GM23338 (cell line): Measurements from ENCODE around the gene EPHA10. TPM values are rescaled to one million over a fixed set of nuclear protein-coding genes. Genes with fewer than 3 reads are reported as not detected.

ENCODE experiments used
- ATAC-seq: fragments of 200-7000 bp; cut with Tn5 transposase; 3 replicates; pipeline ENCODE4 v1.9.1; 2020
- DNase-seq: peaks from one replicate; pipeline ENCODE4 v3.0.0-alpha.2; 2015; ENCODE audit warnings: low spot score
- H2AFZ ChIP-seq: fragments of 200-600 bp; sonication (generic); 2 replicates; pipeline ENCODE4 v1.8.0; 2016; ENCODE audit warnings: antibody characterized with exemption, mild to moderate bottlenecking, moderate library complexity
- H3F3A ChIP-seq: fragments of 200-600 bp; sonication (generic); replicated peaks from 2 replicates; pipeline ENCODE4 v1.8.0; 2017; ENCODE audit warnings: antibody characterized with exemption, mixed run types, low read depth
- H3K27ac ChIP-seq: fragments of 200-600 bp; sonication (generic); 2 replicates; pipeline ENCODE4 v1.6.1; 2016; ENCODE audit warnings: low read depth
- H3K27me3 ChIP-seq: fragments of 200-600 bp; sonication (generic); 2 replicates; pipeline ENCODE4 v1.8.0; 2016; ENCODE audit warnings: mild to moderate bottlenecking, mixed run types, moderate library complexity; ENCODE audit not compliant: insufficient read depth
- H3K36me3 ChIP-seq: fragments of 200-600 bp; sonication (generic); 2 replicates; pipeline ENCODE4 v1.8.0; 2016; ENCODE audit warnings: mild to moderate bottlenecking; ENCODE audit not compliant: insufficient read depth
- H3K4me1 ChIP-seq: fragments of 200-600 bp; sonication (generic); 2 replicates; pipeline ENCODE4 v1.8.0; 2016; ENCODE audit warnings: mild to moderate bottlenecking, moderate library complexity; ENCODE audit not compliant: insufficient read depth
- H3K4me2 ChIP-seq: fragments of 200-600 bp; sonication (generic); 2 replicates; pipeline ENCODE4 v1.7.1; 2017; ENCODE audit warnings: mixed run types
- H3K4me3 ChIP-seq: fragments of 200-600 bp; sonication (generic); 2 replicates; pipeline ENCODE4 v1.6.1; 2016; ENCODE audit warnings: mixed run types
- H3K79me2 ChIP-seq: fragments of 200-600 bp; sonication (generic); replicated peaks from 2 replicates; pipeline ENCODE4 v1.8.0; 2017; ENCODE audit warnings: mild to moderate bottlenecking; ENCODE audit not compliant: insufficient read depth
- H3K9me2 ChIP-seq: fragments of 200-600 bp; sonication (generic); 2 replicates; pipeline ENCODE4 v1.8.0; 2017; ENCODE audit not compliant: insufficient read depth
- H4K20me1 ChIP-seq: fragments of 200-600 bp; sonication (generic); replicated peaks from 2 replicates; pipeline ENCODE4 v1.8.0; 2017; ENCODE audit warnings: mild to moderate bottlenecking; ENCODE audit not compliant: insufficient read depth
- H3K27ac Mint-ChIP-seq: 2 replicates; pipeline ENCODE4 v1.8.0; 2020; ENCODE audit warnings: inconsistent platforms, mild to moderate bottlenecking, moderate library complexity, mixed read lengths
- H3K27me3 Mint-ChIP-seq: 3 replicates; pipeline ENCODE4 v1.8.0; 2022; ENCODE audit warnings: low read depth, mild to moderate bottlenecking, moderate library complexity, mixed read lengths, inconsistent platforms; ENCODE audit not compliant: insufficient read depth, poor library complexity
- H3K36me3 Mint-ChIP-seq: 3 replicates; pipeline ENCODE4 v1.8.0; 2021; ENCODE audit warnings: low read depth, mild to moderate bottlenecking, inconsistent platforms, moderate library complexity, mixed read lengths
- H3K4me1 Mint-ChIP-seq: 3 replicates; pipeline ENCODE4 v1.8.0; 2020; ENCODE audit warnings: mild to moderate bottlenecking, inconsistent platforms, mixed read lengths
- H3K4me3 Mint-ChIP-seq: 3 replicates; pipeline ENCODE4 v1.8.0; 2021; ENCODE audit warnings: moderate library complexity, mild to moderate bottlenecking, inconsistent platforms, mixed read lengths
- H3K9me3 Mint-ChIP-seq: 3 replicates; pipeline ENCODE4 v1.8.0; 2020; ENCODE audit warnings: moderate library complexity, mild to moderate bottlenecking, inconsistent platforms, mixed read lengths
- CREB1 ChIP-seq: fragments of 250-450 bp; sonication (Bioruptor Pico); IDR thresholded peaks from 2 replicates; pipeline ENCODE4 v1.5.0; 2020; ENCODE audit warnings: low read depth, mild to moderate bottlenecking, moderate library complexity
- EZH2 ChIP-seq: fragments of 200-600 bp; sonication (generic); IDR thresholded peaks from one replicate; pipeline ENCODE4 v1.8.0; 2017; ENCODE audit warnings: antibody characterized with exemption, mild to moderate bottlenecking, low read depth; ENCODE audit not compliant: unreplicated experiment
- EZH2phosphoT487 ChIP-seq: fragments of 200-600 bp; sonication (generic); IDR thresholded peaks from one replicate; pipeline ENCODE4 v1.8.1; 2018; ENCODE audit warnings: antibody characterized with exemption; ENCODE audit not compliant: unreplicated experiment
- JUNB ChIP-seq: IDR thresholded peaks from one replicate; pipeline ENCODE4 v1.6.1; 2016; ENCODE audit warnings: antibody characterized with exemption; ENCODE audit not compliant: unreplicated experiment
- NANOG ChIP-seq: IDR thresholded peaks from 2 replicates; pipeline ENCODE4 v1.6.1; 2016; ENCODE audit warnings: antibody characterized with exemption, borderline replicate concordance
- POLR2AphosphoS5 ChIP-seq: IDR thresholded peaks from 2 replicates; pipeline ENCODE4 v1.6.1; 2016; ENCODE audit warnings: antibody characterized with exemption, low read depth
- STAT1 ChIP-seq: IDR thresholded peaks from one replicate; pipeline ENCODE4 v1.6.1; 2016; ENCODE audit warnings: antibody characterized with exemption; ENCODE audit not compliant: unreplicated experiment
- ZNF114 ChIP-seq: fragments of 250-450 bp; sonication (Bioruptor Pico); IDR thresholded peaks from 2 replicates; pipeline ENCODE4 v1.5.0; 2020; ENCODE audit warnings: mild to moderate bottlenecking, moderate library complexity
- ZNF331 ChIP-seq: fragments of 250-450 bp; sonication (Bioruptor Pico); IDR thresholded peaks from 2 replicates; pipeline ENCODE4 v1.5.0; 2020; ENCODE audit warnings: low read depth, mild to moderate bottlenecking, moderate library complexity
- polyA plus RNA-seq: library from polyadenylated mRNA; unstranded; fragments of >200 nt; fragmentation: Nextera tagmentation; extraction: Ambion mirVana; gene quantifications from 2 replicates; pipeline ENCODE4 v1.2.1, GENCODE V29; 2016
- total RNA-seq: library from RNA; depleted of rRNA; stranded (reverse); fragments of >200 nt; shearing (Covaris generic); gene quantifications from 2 replicates; pipeline ENCODE4 v1.2.3, GENCODE V29; 2014
- TF ChIP-seq, protein P1 (sequence below): IDR thresholded peaks from one replicate; pipeline ENCODE4 v1.6.1; 2018; ENCODE audit warnings: antibody characterized with exemption; ENCODE audit not compliant: unreplicated experiment
- TF ChIP-seq, protein P2 (sequence below): fragments of 250-450 bp; sonication (Bioruptor Pico); IDR thresholded peaks from 2 replicates; pipeline ENCODE4 v1.5.0; 2020; ENCODE audit warnings: mild to moderate bottlenecking, moderate library complexity
- TF ChIP-seq, protein P3 (sequence below), 2 experiments: fragments of 200-600 bp in 1 of 2; sonication (generic) in 1 of 2; conservative IDR thresholded peaks; 2 replicates each; pipeline versions ENCODE4 v1.5.1 to v1.6.1; 2016 to 2017; ENCODE audit warnings: antibody characterized with exemption in 2 of 2, low read depth in 2 of 2, mild to moderate bottlenecking in 2 of 2, moderate library complexity in 1 of 2
- TF ChIP-seq, protein P4 (sequence below): IDR thresholded peaks from 2 replicates; pipeline ENCODE4 v1.6.1; 2016; ENCODE audit warnings: antibody characterized with exemption

Gene EPHA10
- total and polyA plus RNA-seq, 2 experiments from 2014 or later: 0.76 to 2.4 TPM

DNA sequence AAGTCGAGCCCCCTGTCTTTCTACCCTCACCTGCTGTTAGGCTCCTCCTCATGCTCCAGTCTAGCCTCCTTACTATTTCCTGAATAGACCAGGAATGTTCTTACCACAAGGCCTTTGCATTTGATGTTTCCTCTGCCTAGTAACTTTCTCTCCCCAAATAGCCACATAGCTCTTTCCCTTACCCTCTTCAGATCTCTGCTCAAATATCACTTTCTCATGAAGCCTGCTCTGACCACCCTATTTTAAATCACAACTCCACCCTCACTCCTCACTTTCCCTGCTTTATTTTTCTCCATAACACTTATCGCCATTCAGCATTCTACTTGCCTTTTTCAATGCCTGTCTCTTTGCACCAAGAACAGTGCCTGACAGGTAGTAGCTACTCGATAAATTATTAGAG lies 79.2 kb downstream of the EPHA10 start:
- peaks cover 66% of the 10 kb centered on the region for H3K36me3 Mint-ChIP-seq
- H2AFZ ChIP-seq: no peak overlapping the region
- peaks cover 8% of the 10 kb centered on the region; the same call in 1 of the 2 replicates for H3K4me1 ChIP-seq
- no peak overlapping the region for H3K27ac Mint-ChIP-seq
- H3K36me3 ChIP-seq: peaks cover 37% of the 10 kb centered on the region
- H3K4me3 ChIP-seq: no peak overlapping the region
- no peak overlapping the region for H3K27ac ChIP-seq
- ATAC-seq (no peak), DNase-seq (no peak)
- H3K4me3 Mint-ChIP-seq: no peak overlapping the region
- no peaks in the 10 kb centered on the region; the same call in 2 of the 3 replicates for H3K9me3 Mint-ChIP-seq
- H3F3A ChIP-seq: peaks cover 10% of the 10 kb centered on the region
- H3K27me3 ChIP-seq: no peaks in the 10 kb centered on the region
- no peak overlapping the region for H3K4me2 ChIP-seq
- peaks cover 11% of the 10 kb centered on the region for H3K4me1 Mint-ChIP-seq
- no peaks in the 10 kb centered on the region for H3K9me2 ChIP-seq
- no peak for TF ChIP-seq ZNF114 (CRISPR knock-in tag)
- TF ChIP-seq EZH2: no peak
- TF ChIP-seq, protein P1, sequence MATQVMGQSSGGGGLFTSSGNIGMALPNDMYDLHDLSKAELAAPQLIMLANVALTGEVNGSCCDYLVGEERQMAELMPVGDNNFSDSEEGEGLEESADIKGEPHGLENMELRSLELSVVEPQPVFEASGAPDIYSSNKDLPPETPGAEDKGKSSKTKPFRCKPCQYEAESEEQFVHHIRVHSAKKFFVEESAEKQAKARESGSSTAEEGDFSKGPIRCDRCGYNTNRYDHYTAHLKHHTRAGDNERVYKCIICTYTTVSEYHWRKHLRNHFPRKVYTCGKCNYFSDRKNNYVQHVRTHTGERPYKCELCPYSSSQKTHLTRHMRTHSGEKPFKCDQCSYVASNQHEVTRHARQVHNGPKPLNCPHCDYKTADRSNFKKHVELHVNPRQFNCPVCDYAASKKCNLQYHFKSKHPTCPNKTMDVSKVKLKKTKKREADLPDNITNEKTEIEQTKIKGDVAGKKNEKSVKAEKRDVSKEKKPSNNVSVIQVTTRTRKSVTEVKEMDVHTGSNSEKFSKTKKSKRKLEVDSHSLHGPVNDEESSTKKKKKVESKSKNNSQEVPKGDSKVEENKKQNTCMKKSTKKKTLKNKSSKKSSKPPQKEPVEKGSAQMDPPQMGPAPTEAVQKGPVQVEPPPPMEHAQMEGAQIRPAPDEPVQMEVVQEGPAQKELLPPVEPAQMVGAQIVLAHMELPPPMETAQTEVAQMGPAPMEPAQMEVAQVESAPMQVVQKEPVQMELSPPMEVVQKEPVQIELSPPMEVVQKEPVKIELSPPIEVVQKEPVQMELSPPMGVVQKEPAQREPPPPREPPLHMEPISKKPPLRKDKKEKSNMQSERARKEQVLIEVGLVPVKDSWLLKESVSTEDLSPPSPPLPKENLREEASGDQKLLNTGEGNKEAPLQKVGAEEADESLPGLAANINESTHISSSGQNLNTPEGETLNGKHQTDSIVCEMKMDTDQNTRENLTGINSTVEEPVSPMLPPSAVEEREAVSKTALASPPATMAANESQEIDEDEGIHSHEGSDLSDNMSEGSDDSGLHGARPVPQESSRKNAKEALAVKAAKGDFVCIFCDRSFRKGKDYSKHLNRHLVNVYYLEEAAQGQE: no peak
- no peak for TF ChIP-seq POLR2AphosphoS5
- no peak for TF ChIP-seq NANOG
- TF ChIP-seq CREB1 (CRISPR knock-in tag): no peak
- TF ChIP-seq STAT1: no peak
- no peak for TF ChIP-seq JUNB
- TF ChIP-seq, protein P2, sequence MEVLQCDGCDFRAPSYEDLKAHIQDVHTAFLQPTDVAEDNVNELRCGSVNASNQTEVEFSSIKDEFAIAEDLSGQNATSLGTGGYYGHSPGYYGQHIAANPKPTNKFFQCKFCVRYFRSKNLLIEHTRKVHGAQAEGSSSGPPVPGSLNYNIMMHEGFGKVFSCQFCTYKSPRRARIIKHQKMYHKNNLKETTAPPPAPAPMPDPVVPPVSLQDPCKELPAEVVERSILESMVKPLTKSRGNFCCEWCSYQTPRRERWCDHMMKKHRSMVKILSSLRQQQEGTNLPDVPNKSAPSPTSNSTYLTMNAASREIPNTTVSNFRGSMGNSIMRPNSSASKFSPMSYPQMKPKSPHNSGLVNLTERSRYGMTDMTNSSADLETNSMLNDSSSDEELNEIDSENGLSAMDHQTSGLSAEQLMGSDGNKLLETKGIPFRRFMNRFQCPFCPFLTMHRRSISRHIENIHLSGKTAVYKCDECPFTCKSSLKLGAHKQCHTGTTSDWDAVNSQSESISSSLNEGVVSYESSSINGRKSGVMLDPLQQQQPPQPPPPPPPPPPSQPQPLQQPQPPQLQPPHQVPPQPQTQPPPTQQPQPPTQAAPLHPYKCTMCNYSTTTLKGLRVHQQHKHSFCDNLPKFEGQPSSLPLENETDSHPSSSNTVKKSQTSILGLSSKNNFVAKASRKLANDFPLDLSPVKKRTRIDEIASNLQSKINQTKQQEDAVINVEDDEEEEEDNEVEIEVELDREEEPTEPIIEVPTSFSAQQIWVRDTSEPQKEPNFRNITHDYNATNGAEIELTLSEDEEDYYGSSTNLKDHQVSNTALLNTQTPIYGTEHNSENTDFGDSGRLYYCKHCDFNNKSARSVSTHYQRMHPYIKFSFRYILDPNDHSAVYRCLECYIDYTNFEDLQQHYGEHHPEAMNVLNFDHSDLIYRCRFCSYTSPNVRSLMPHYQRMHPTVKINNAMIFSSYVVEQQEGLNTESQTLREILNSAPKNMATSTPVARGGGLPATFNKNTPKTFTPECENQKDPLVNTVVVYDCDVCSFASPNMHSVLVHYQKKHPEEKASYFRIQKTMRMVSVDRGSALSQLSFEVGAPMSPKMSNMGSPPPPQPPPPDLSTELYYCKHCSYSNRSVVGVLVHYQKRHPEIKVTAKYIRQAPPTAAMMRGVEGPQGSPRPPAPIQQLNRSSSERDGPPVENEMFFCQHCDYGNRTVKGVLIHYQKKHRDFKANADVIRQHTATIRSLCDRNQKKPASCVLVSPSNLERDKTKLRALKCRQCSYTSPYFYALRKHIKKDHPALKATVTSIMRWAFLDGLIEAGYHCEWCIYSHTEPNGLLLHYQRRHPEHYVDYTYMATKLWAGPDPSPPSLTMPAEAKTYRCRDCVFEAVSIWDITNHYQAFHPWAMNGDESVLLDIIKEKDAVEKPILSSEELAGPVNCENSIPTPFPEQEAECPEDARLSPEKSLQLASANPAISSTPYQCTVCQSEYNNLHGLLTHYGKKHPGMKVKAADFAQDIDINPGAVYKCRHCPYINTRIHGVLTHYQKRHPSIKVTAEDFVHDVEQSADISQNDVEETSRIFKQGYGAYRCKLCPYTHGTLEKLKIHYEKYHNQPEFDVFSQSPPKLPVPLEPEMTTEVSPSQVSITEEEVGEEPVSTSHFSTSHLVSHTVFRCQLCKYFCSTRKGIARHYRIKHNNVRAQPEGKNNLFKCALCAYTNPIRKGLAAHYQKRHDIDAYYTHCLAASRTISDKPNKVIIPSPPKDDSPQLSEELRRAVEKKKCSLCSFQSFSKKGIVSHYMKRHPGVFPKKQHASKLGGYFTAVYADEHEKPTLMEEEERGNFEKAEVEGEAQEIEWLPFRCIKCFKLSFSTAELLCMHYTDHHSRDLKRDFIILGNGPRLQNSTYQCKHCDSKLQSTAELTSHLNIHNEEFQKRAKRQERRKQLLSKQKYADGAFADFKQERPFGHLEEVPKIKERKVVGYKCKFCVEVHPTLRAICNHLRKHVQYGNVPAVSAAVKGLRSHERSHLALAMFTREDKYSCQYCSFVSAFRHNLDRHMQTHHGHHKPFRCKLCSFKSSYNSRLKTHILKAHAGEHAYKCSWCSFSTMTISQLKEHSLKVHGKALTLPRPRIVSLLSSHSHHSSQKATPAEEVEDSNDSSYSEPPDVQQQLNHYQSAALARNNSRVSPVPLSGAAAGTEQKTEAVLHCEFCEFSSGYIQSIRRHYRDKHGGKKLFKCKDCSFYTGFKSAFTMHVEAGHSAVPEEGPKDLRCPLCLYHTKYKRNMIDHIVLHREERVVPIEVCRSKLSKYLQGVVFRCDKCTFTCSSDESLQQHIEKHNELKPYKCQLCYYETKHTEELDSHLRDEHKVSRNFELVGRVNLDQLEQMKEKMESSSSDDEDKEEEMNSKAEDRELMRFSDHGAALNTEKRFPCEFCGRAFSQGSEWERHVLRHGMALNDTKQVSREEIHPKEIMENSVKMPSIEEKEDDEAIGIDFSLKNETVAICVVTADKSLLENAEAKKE (CRISPR knock-in tag): no peak
- TF ChIP-seq, protein P3, sequence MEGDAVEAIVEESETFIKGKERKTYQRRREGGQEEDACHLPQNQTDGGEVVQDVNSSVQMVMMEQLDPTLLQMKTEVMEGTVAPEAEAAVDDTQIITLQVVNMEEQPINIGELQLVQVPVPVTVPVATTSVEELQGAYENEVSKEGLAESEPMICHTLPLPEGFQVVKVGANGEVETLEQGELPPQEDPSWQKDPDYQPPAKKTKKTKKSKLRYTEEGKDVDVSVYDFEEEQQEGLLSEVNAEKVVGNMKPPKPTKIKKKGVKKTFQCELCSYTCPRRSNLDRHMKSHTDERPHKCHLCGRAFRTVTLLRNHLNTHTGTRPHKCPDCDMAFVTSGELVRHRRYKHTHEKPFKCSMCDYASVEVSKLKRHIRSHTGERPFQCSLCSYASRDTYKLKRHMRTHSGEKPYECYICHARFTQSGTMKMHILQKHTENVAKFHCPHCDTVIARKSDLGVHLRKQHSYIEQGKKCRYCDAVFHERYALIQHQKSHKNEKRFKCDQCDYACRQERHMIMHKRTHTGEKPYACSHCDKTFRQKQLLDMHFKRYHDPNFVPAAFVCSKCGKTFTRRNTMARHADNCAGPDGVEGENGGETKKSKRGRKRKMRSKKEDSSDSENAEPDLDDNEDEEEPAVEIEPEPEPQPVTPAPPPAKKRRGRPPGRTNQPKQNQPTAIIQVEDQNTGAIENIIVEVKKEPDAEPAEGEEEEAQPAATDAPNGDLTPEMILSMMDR (conservative IDR thresholded peaks at IDR 0.05; ENCODE audit: low read depth in 2 of 2): no peak
- TF ChIP-seq, protein P4, sequence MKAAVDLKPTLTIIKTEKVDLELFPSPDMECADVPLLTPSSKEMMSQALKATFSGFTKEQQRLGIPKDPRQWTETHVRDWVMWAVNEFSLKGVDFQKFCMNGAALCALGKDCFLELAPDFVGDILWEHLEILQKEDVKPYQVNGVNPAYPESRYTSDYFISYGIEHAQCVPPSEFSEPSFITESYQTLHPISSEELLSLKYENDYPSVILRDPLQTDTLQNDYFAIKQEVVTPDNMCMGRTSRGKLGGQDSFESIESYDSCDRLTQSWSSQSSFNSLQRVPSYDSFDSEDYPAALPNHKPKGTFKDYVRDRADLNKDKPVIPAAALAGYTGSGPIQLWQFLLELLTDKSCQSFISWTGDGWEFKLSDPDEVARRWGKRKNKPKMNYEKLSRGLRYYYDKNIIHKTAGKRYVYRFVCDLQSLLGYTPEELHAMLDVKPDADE: no peak
- no peak for TF ChIP-seq EZH2phosphoT487
- TF ChIP-seq ZNF331 (CRISPR knock-in tag): no peak
- peaks cover 13% of the 10 kb centered on the region for H3K27me3 Mint-ChIP-seq
- peaks cover 26% of the 10 kb centered on the region for H3K79me2 ChIP-seq
- peaks cover 20% of the 10 kb centered on the region for H4K20me1 ChIP-seq
